ENCODE data around the gene GTF2H2C. TPM values are rescaled to one million over a fixed set of nuclear protein-coding genes. Genes with fewer than 3 reads are reported as not detected.

GTF2H2C gene
- total and polyA plus RNA-seq, 9 donors, result 13.7 to 40.1 (median 24.5) TPM

GRCh38 chr5:69517763-69518212 lies 42.2 kb upstream of the GTF2H2C start:
- DNase-seq, result no peak
- no peak overlapping the region for H3K27ac ChIP-seq
- no peaks in the 10 kb centered on the region for H3K4me1 ChIP-seq (ENCODE audit: insufficient read depth)
- 6 to 17% (median 11%) methylated on average over 4 of the region's 4 CpGs for WGBS, 3 donors
- H3K27me3 ChIP-seq, result no peaks in the 10 kb centered on the region
- no peaks in the 10 kb centered on the region for H3K36me3 ChIP-seq
- TF ChIP-seq POLR2A (IDR thresholded peaks at IDR 0.05), result no peak
- TF ChIP-seq EP300 (IDR thresholded peaks at IDR 0.05), result no peak
- TF ChIP-seq, protein P1, sequence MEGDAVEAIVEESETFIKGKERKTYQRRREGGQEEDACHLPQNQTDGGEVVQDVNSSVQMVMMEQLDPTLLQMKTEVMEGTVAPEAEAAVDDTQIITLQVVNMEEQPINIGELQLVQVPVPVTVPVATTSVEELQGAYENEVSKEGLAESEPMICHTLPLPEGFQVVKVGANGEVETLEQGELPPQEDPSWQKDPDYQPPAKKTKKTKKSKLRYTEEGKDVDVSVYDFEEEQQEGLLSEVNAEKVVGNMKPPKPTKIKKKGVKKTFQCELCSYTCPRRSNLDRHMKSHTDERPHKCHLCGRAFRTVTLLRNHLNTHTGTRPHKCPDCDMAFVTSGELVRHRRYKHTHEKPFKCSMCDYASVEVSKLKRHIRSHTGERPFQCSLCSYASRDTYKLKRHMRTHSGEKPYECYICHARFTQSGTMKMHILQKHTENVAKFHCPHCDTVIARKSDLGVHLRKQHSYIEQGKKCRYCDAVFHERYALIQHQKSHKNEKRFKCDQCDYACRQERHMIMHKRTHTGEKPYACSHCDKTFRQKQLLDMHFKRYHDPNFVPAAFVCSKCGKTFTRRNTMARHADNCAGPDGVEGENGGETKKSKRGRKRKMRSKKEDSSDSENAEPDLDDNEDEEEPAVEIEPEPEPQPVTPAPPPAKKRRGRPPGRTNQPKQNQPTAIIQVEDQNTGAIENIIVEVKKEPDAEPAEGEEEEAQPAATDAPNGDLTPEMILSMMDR (IDR thresholded peaks at IDR 0.05), result no peak
- no peak overlapping the region for H3K4me3 ChIP-seq
- H3K9me3 ChIP-seq, result no peaks in the 10 kb centered on the region
- intact Hi-C loops (cut with DNase I), result no loop called here

DNA sequence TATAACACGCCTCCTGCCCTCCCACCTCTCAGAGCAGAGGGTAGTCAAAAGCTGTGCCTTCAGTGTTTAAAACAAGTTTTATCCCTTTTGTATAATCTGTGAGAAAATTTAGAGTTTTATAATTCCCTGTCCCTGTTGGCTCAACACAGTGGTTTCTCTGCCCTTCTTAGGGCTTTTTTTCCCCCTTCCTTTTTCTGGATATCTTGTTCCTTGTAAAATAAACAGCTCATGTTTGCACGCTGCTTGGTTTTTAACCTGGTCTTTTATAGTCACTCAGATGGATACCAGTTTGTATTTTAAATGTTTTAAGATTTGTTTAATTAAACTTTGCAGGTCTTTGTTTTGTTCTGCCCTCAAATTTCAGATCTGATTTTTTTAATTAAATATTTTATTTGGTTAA lies 40.7 kb upstream of the GTF2H2C start:
- intact Hi-C loops (cut with DNase I), result no loop called here
- Histone ChIP-seq H3K36me3 (no peaks in the 10 kb centered on the region), H3K4me3 (no peak overlapping the region), H3K9me3 (no peaks in the 10 kb centered on the region), H3K4me1 (ENCODE audit: insufficient read depth) (no peaks in the 10 kb centered on the region), H3K27ac (no peak overlapping the region), H3K27me3 (no peaks in the 10 kb centered on the region)
- no peak for DNase-seq
- TF ChIP-seq EP300 (IDR thresholded peaks at IDR 0.05) (no peak), POLR2A (IDR thresholded peaks at IDR 0.05) (no peak)
- TF ChIP-seq, protein P1 (IDR thresholded peaks at IDR 0.05), result no peak
- 34 to 42% (median 39%) methylated on average over 2 of the region's 2 CpGs for WGBS, 3 donors

DNA sequence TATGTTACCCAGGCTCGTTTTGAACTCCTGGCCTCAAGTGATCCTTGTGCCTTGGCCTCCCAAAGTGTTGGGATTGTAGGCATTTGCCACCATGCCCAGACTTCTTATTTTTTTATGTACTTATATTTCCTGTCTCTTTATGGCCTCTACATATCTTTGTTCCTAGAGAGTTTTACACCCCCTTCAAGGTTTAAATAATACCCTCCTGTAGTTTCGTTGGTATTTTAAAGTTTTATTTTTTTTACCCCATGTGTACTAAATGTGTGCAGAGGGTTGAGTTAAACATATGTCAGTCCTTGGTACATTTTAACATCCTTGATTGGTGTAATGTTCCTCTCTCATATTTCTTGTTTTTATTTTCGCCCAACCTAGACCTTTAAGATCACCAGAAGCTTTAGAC lies 38.0 kb upstream of the GTF2H2C start:
- 76 to 82% (median 80%) methylated on average over 3 of the region's 3 CpGs for WGBS, 3 donors
- H3K4me1 ChIP-seq (ENCODE audit: insufficient read depth), result no peaks in the 10 kb centered on the region
- no peak for DNase-seq

GRCh38 chr5:69525490-69525889 lies 34.5 kb upstream of the GTF2H2C start:
- Histone ChIP-seq H3K4me3 (no peak overlapping the region), H3K9me3 (no peaks in the 10 kb centered on the region), H3K36me3 (no peaks in the 10 kb centered on the region), H3K27me3 (no peaks in the 10 kb centered on the region), H3K27ac (no peak overlapping the region), H3K4me1 (ENCODE audit: insufficient read depth) (no peaks in the 10 kb centered on the region)
- intact Hi-C loops (cut with DNase I), result no loop called here
- WGBS, 3 donors, result 71 to 86% (median 75%) methylated on average over 2 of the region's 2 CpGs
- DNase-seq, result no peak
- TF ChIP-seq, protein P1 (IDR thresholded peaks at IDR 0.05), result no peak
- TF ChIP-seq POLR2A (IDR thresholded peaks at IDR 0.05), result no peak

More for the DNA sequence above, 38.0 kb upstream of the GTF2H2C start:
- no peaks in the 10 kb centered on the region for H3K36me3 ChIP-seq
- H3K27me3 ChIP-seq, result no peaks in the 10 kb centered on the region
- no peak overlapping the region for H3K27ac ChIP-seq
- no peaks in the 10 kb centered on the region for H3K9me3 ChIP-seq
- TF ChIP-seq, protein P1 (IDR thresholded peaks at IDR 0.05), result no peak
- TF ChIP-seq EP300 (IDR thresholded peaks at IDR 0.05) (no peak), POLR2A (IDR thresholded peaks at IDR 0.05) (no peak)
- intact Hi-C loops (cut with DNase I), result no loop called here
- H3K4me3 ChIP-seq, result no peak overlapping the region
